G401 (cell line): ENCODE measurements around the gene RIMS3. TPM values are rescaled to one million over a fixed set of nuclear protein-coding genes. Genes with fewer than 3 reads are reported as not detected.
"Not testable (repeated sequence)": the region's sequence is repeated elsewhere in the genome, so short reads cannot be mapped to it uniquely, and the experiment has no call there.

Source experiments
- DNase-seq: peaks from one replicate; pipeline ENCODE4 v3.0.0-alpha.2; 2015; ENCODE audit warnings: low spot score
- in situ Hi-C: cut with HindIII; loops from 2 replicates; pipeline ENCODE4 v1.10.0; 2016; ENCODE audit warnings: low sequenced_read_pairs, mixed read lengths
- total RNA-seq: library from RNA; depleted of rRNA; stranded (reverse); fragments of >200 nt; shearing (Covaris generic); gene quantifications from 2 replicates; pipeline ENCODE4 v1.2.3, GENCODE V29; 2014

The RIMS3 gene
- total RNA-seq, 1 experiment from 2014 or later: 8.2 TPM

GRCh38 chr1:40637470-40638007, 27.9 kb downstream of the RIMS3 start:
- in situ Hi-C loops: no loop called here
- no peak for DNase-seq

DNA sequence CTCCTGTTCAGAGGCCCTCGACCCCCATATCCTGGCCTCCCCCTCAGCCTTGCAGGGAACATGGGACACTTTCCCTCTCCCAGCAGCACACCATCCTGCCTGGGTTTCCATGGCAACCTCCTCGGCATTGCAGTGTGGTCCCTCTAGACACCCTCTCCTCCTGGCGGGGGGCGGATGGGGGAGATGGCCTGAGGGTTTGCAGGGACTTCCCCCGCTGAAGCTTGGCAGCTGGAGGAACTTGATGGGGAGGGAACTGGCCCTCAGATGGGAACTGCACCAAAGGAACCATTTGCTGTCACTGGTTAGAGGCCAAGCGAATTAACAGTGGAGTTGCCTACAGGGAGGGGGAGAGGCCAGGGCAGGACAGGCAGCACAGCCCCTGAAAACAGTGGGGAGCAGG, 28.7 kb downstream of the RIMS3 start:
- in situ Hi-C loops: no loop called here
- DNase-seq: peak; percentile 89

- in situ Hi-C loops: no loop called here
- DNase-seq: no peak
Measured at GRCh38 chr1:40635763-40636500, 29.6 kb downstream of the RIMS3 start.

- DNase-seq: no peak
- in situ Hi-C loops: no loop called here
Measured at GRCh38 chr1:40634901-40635655, 30.4 kb downstream of the RIMS3 start.

DNA sequence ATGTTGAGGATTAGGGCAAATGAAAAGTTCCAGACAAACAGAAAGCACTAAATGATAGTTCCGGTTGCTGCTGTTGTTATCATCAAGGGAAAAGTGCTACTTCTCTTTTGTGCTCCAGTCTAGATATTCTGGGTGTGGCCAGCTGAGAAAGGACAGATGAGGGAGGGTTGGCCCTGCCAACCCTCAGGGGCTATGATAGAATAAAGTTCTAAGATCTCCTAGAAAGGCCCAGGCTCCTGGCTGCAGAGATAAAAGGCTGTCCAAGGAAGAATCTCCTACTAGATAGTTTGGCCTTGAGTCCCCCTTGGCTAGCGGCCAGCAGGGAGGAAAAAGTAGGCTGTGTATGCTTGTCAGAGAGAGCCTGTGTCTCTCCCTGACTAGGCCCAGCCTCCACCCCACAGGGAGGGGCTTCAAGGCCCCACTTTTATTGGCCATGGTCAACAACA, 31.5 kb downstream of the RIMS3 start:
- in situ Hi-C loops: no loop called here
- DNase-seq: peak; percentile 53

- in situ Hi-C loops: no loop called here
- no peak for DNase-seq
Measured at GRCh38 chr1:40633523-40633922, 32.0 kb downstream of the RIMS3 start.

GRCh38 chr1:40630488-40631223, 34.8 kb downstream of the RIMS3 start:
- in situ Hi-C loops: no loop called here
- DNase-seq: no peak

DNA sequence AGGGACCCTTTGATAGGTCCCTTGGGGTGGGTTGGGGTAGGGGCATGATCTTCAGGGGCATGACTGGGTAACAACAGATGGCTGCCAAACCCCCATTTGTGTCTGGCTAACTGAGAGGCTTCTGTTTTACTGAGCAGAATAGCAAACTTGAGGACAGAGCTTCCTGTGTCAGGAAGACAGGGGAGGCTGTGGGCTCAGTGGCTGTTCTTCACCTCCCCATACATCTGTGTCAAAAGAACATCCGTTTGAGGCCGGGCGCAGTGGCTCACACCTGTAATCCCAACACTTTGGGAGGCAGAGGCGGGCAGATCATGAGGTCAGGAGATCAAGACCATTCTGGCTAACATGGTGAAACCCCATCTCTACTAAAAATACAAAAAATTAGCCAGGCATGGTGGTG, 35.9 kb downstream of the RIMS3 start:
- DNase-seq, in situ Hi-C loops: not testable (repeated sequence)

DNA sequence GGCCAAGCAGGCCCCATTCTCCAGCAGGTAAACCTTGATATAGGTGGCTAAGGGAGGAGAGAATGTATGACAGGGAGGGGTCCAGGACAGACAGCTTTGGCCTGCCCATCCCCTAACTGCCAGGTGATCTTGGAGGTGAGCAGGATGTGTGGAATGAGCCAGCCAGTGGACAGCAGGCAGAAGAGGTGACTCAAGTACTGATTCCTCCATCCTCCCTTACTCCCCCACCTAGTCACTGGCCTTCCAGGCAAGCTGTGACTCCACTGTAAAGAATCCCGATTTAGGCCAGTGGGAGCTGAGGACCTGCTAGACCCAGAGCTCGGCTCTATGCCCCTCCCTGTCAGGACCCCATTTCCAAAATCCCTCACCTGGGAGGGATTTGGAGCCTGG, 36.6 kb downstream of the RIMS3 start:
- in situ Hi-C loops: no loop called here
- no peak for DNase-seq

DNA sequence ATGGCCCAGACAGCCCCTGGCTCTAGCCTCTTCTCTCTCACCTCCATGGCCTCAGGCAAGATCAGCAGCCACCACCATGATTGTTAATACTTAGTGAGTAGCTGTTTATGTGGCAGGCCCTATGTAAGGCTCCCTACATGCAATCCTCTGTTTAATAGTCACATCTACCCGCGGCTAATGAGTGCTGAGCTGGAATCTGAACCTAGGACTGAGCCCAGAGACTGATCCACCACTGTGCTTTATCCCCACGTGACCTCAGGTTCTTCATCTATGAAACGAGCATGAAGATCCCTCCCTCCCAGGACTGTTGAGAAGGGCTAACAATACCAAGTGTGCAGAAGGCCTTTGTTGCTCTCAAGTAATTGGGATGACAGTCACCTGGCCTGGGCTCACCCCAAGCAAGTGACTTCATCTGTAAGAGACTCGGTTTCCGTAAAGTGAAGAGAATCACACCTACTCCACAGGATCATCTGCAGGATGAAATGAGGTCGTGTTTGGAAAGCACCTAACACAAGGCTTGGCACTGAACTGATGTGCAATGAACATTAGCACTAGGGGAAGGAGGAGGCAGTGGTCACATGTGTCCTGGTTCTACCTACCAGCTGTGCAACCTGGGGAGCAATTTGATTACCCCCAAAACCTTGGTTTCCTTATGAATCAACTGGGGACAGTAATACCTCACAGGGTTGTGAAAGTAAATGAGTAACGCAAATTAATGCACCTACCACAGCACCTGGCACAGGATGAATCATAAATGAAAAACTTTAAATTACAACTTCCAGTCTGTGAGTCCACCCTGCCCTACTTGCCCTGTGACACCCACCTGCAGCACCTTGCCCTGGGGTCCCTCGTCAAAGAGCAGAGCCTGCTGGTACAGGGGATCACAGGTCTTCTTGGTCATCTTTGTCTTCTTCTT, 37.2 kb downstream of the RIMS3 start:
- in situ Hi-C loops: no loop called here

DNA sequence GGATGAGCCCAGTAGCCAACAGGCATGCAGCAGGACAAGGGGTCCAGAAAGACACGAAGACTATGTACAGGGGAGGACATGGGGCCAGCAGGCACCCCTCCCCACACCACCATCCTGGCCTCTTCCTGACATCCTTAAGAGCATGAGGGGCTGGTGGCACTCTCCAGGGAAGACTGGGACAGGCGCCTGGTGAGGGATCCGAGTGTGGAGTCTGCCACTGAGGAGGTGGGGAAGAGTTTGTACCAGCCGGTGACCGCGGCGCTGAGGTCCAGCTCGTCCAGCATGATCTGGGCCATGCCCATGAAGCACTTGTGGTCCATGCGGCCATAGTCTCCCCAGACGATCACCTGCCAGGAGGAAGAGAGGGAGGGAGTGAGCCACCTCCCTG, 39.1 kb downstream of the RIMS3 start:
- no peak for DNase-seq
- in situ Hi-C loops: no loop called here

More for the DNA sequence above, 37.2 kb downstream of the RIMS3 start:
- no peak for DNase-seq

GRCh38 chr1:40625476-40626382, 39.8 kb downstream of the RIMS3 start:
- DNase-seq: peak; percentile 67
- in situ Hi-C loops: no loop called here

DNA sequence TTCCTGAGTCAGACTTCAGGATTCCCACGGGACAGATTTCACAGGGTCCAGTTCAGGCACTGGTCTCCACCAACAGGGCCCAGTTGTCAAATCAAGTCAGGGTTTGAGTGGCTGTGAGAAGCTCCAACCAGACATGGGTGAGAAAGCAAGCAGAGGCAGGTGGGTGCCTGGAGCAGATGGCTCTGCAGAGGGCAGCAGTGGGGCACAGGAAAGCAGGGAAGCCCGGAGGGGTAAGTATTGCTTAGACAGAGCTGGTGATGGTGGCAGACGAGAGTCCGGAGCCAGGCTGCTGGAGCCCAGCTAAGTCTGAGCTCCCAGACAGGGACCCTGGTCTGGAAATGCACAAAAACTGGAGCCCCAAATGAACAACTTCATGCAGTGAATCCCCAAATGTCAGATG, 40.4 kb downstream of the RIMS3 start:
- in situ Hi-C loops: no loop called here
- peak; percentile 77 for DNase-seq

DNA sequence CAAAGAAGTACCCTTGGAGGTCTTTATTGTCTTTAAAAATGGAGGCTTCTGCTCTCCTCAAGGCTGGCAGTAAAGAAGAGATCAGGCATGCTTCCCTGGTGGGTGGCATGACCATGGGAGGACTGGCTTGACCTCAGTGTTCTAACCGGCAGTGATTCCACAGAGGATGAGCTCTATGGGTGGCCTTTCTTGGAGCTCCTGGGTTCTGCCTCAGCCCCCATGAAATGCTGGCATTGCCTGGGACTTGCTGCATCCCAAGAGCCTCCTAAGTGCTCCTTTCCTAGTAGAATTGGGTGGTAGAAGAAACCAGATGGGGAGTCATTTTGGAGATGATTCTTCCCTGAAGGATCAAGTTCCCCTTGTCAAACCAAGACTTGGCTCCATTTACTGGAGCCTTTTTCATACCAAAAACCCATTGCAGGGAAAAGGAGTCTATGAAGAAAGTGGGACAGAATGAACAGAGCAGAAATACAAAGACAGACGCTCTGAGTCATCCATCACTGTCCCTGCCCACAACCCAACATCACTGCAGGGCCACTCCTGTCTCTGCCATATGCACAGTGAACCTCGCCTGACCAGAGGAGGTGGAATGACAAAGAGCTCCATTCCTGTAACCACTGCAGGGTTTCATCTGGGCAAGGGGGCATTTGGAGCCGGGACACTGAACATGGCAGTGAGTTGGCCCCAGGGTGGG, 42.4 kb downstream of the RIMS3 start:
- in situ Hi-C loops: no loop called here

GRCh38 chr1:40621821-40622450, 43.5 kb downstream of the RIMS3 start:
- no peak for DNase-seq
- in situ Hi-C loops: no loop called here

More for the DNA sequence above, 42.4 kb downstream of the RIMS3 start:
- DNase-seq: peak; percentile 61

DNA sequence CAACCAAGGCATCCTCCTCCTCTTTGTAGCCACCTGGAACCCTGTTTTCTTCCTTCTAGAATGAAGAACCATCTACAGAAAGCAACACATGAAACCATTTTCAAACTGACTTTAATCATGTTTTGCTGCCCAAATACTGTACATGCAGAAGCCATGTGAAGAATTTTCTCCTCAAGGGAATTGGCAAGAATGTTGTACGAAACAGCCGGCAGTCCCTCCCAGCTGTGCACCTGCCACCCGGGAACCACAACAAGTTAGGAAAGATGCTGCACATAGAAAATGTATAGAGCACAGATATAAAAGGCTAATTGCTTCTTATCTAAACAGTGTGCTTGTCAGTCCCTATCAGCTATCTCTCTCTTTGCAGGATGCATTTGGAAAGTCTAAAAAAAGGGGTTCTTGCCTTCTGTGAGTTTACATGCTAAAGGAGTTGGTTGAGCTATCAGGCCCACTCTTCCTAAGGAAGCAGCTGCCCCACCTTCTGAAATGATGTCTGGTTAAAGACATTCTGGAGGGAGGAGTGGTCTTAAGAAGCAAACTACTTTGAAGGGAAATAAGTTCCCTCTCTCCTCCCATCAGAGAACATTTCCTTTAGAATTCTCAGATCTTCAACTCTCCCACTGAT, 44.8 kb downstream of the RIMS3 start:
- DNase-seq: no peak
- in situ Hi-C loops: no loop called here
